Tibial artery (tissue), 4 donors: ENCODE measurements around the gene VPS26C.

ENCODE experiments used
- DNase-seq, 2 donors: peaks; one replicate each; pipeline ENCODE4 v3.0.0-alpha.2; 2019
- H3K27ac ChIP-seq, 2 donors: fragments of 200-600 bp; sonication (generic) in 1 of 2; 1 replicate in 1 of 2; 2 replicates in 1 of 2; pipeline ENCODE4 v1.5.1; 2018 to 2019; ENCODE audit warnings: mild to moderate bottlenecking in 1 of 2
- H3K27me3 ChIP-seq, 2 donors: fragments of 200-600 bp; sonication (generic) in 1 of 2; one replicate each; pipeline versions ENCODE4 v1.5.1 to v1.6.0; 2016 to 2019
- H3K36me3 ChIP-seq, 3 donors: fragments of 200-600 bp; sonication (generic) in 2 of 3; one replicate each; pipeline ENCODE4 v1.5.1; 2016 to 2019; ENCODE audit warnings: mild to moderate bottlenecking in 2 of 3
- H3K4me1 ChIP-seq, 4 donors: fragments of 200-600 bp; sonication (generic) in 2 of 4; 1 replicate in 3 of 4; 2 replicates in 1 of 4; pipeline ENCODE4 v1.5.1; 2016 to 2019
- H3K4me3 ChIP-seq, 2 donors: fragments of 200-600 bp; sonication (generic) in 1 of 2; 1 replicate in 1 of 2; 2 replicates in 1 of 2; pipeline ENCODE4 v1.5.1; 2018 to 2019; ENCODE audit warnings: mild to moderate bottlenecking in 2 of 2
- H3K9me3 ChIP-seq, 3 donors: fragments of 200-600 bp; sonication (generic) in 1 of 3; one replicate each; pipeline ENCODE4 v1.5.1; 2016 to 2019
- intact Hi-C: fragments of 100-400 bp; cut with DNase I; formaldehyde crosslinking; loops from one replicate; pipeline ENCODE4 v1.15.0; 2023; ENCODE audit warnings: low total_unique reads
- TF ChIP-seq, protein P1 (sequence below), 2 experiments: fragments of 200-600 bp in 1 of 2; fragments of 450-650 bp in 1 of 2; IDR thresholded peaks; one replicate each; pipeline ENCODE4 v1.5.1; 2017 to 2019; ENCODE audit warnings: antibody characterized with exemption in 2 of 2, mild to moderate bottlenecking in 1 of 2, moderate library complexity in 1 of 2

VPS26C gene

DNA sequence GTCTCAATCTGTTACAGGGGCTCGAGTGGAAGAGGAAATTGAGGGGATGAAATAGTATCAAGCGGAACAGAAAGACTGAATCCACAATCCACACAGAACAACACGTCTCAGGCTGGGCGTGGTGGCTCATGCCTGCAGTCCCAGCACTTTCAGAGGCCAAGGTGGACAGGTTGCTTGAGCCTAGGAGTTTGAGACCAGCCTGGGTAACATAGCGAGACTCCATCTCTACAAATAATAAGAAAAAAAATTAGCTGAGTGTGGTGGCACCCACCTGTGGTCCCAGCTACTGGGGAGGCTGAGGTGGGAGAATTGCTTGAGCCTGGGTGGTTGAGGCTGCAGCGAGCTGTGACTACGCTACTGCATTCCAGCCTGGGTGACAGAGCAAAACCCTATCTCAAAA is 25.7 kb downstream of the VPS26C start:
- TF ChIP-seq, protein P1, sequence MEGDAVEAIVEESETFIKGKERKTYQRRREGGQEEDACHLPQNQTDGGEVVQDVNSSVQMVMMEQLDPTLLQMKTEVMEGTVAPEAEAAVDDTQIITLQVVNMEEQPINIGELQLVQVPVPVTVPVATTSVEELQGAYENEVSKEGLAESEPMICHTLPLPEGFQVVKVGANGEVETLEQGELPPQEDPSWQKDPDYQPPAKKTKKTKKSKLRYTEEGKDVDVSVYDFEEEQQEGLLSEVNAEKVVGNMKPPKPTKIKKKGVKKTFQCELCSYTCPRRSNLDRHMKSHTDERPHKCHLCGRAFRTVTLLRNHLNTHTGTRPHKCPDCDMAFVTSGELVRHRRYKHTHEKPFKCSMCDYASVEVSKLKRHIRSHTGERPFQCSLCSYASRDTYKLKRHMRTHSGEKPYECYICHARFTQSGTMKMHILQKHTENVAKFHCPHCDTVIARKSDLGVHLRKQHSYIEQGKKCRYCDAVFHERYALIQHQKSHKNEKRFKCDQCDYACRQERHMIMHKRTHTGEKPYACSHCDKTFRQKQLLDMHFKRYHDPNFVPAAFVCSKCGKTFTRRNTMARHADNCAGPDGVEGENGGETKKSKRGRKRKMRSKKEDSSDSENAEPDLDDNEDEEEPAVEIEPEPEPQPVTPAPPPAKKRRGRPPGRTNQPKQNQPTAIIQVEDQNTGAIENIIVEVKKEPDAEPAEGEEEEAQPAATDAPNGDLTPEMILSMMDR (IDR thresholded peaks at IDR 0.05) = no peak
- peaks cover 0 to 5% (median 2%) of the 10 kb centered on the region in 4 donors for H3K4me1 ChIP-seq
- H3K27me3 ChIP-seq = no peaks in the 10 kb centered on the region
- DNase-seq = no peak
- no peak overlapping the region for H3K4me3 ChIP-seq
- intact Hi-C loops = no loop called here
- no peaks in the 10 kb centered on the region for H3K9me3 ChIP-seq
- peaks cover 10 to 47% (median 43%) of the 10 kb centered on the region in 3 donors for H3K36me3 ChIP-seq
- no peak overlapping the region for H3K27ac ChIP-seq

DNA sequence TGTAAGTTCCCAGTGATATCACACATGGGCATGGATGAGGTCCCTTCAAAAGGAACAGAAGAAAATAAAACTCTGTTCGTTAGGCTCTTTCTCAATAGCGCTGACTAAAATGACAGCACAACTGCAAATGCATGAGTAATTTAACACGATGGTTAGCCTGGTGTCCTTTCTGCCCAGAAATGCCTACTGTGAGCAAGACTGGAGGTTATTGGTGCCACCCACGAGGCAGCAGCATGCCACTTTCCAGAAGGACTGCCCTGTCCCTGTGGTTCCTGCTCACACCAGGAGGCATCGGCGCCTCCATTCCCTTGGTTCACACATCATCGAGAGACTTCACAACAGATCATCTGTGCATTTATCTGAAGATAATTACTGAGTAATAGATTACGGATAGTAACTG is 26.2 kb downstream of the VPS26C start:
- no peaks in the 10 kb centered on the region for H3K27me3 ChIP-seq
- H3K4me3 ChIP-seq = no peak overlapping the region
- no peaks in the 10 kb centered on the region for H3K9me3 ChIP-seq
- peaks cover 0 to 5% (median 2%) of the 10 kb centered on the region in 4 donors for H3K4me1 ChIP-seq
- TF ChIP-seq, protein P1 (IDR thresholded peaks at IDR 0.05) = no peak
- peaks cover 10 to 47% (median 43%) of the 10 kb centered on the region in 3 donors for H3K36me3 ChIP-seq
- no peak overlapping the region for H3K27ac ChIP-seq
- DNase-seq = no peak
- intact Hi-C loops = no loop called here

DNA sequence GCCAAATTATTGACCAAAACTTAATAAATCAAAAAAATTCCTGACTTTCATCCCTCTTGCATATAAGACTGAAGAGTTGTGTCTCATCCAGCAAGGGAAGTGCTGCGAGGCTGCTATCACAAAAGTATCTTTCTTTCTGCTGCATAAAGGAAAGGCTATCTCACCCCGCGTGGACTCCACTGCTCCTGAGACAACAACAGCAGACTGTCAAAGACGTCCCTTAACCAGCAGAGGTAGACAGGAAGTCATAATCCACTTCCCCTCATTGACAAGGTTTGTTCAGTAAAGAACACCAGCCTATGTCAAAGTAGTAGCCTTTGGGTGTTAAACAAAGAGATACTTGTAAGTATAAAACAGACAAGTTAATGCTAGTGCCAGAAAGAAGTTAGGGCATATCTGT is 29.4 kb downstream of the VPS26C start:
- TF ChIP-seq, protein P1 (IDR thresholded peaks at IDR 0.05) = no peak
- H3K27ac ChIP-seq = no peak overlapping the region

DNA sequence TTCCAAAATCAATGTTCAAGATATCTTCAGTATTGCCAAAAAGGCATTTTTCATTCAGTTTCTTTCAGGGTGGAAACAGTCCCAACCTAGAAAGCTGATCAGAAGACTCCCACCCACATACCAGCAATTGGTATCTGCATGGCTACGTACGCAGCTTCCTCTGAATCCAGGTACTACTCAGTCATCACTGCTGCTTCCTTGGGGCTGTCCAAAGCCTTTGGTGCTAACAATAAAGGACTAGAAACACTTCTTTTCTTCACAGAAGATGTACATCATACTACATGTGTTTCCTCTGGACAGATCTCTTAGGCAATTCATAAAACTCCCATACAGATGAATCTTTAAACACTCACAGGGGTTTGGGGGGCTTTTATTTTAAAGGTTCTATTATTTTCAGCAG is 29.8 kb downstream of the VPS26C start:
- Histone ChIP-seq H3K4me3 (no peak overlapping the region), H3K27me3 (no peaks in the 10 kb centered on the region), H3K36me3 (peaks cover 21 to 78% (median 62%) of the 10 kb centered on the region in 3 donors), H3K9me3 (no peaks in the 10 kb centered on the region), H3K4me1 (peaks cover 0 to 4% (median 0%) of the 10 kb centered on the region in 4 donors), H3K27ac (no peak overlapping the region)
- TF ChIP-seq, protein P1 (IDR thresholded peaks at IDR 0.05) = no peak
- intact Hi-C loops = no loop called here
- no peak for DNase-seq

More for the DNA sequence above, 29.4 kb downstream of the VPS26C start:
- H3K27me3 ChIP-seq = no peaks in the 10 kb centered on the region
- intact Hi-C loops = no loop called here
- no peak overlapping the region for H3K4me3 ChIP-seq
- DNase-seq = no peak
- peaks cover 0 to 4% (median 0%) of the 10 kb centered on the region in 4 donors for H3K4me1 ChIP-seq
- H3K9me3 ChIP-seq = no peaks in the 10 kb centered on the region
- peaks cover 21 to 74% (median 58%) of the 10 kb centered on the region in 3 donors for H3K36me3 ChIP-seq

DNA sequence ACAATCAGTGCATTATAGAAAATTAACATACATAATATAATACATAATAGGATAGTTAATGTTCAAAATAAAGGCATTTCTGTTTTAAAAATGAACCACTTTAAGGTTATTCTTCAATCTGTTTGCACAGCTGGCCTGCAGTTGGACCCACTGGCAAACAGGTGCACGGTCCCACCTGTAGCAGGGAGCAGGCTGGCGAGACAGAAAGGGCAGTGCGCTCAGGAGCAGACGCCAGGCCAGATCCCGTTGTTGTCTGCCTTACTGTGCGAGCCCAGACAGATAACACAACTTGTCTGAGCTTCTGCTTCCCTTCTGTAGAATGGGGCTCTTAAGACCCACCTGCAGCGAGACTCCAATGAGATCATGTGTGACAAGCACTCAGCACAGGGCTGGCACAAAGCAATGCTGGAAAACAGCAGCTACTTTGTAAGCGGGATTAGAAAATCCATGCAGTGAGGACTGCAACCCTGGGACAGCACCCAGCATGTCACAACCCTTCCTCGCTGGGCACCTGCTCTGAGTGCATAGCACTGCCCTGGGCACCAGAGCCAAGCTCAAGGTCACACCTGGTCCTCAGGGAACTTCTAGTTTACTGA is 33.5 kb downstream of the VPS26C start:
- Histone ChIP-seq H3K27ac (no peak overlapping the region), H3K4me1 (no peaks in the 10 kb centered on the region), H3K4me3 (no peak overlapping the region), H3K27me3 (no peaks in the 10 kb centered on the region), H3K36me3 (peaks cover 34 to 85% (median 69%) of the 10 kb centered on the region in 3 donors), H3K9me3 (no peaks in the 10 kb centered on the region)
- intact Hi-C loops = no loop called here
- TF ChIP-seq, protein P1 (IDR thresholded peaks at IDR 0.05) = no peak
- no peak for DNase-seq
